ENCODE measurements around the gene PREX1.
"Not testable (repeated sequence)": the region's sequence is repeated elsewhere in the genome, so short reads cannot be mapped to it uniquely, and the experiment has no call there.

The PREX1 gene

GRCh38 chr20:48790473-48791003 lies 37.3 kb downstream of the PREX1 start:
- no peak for DNase-seq

DNA sequence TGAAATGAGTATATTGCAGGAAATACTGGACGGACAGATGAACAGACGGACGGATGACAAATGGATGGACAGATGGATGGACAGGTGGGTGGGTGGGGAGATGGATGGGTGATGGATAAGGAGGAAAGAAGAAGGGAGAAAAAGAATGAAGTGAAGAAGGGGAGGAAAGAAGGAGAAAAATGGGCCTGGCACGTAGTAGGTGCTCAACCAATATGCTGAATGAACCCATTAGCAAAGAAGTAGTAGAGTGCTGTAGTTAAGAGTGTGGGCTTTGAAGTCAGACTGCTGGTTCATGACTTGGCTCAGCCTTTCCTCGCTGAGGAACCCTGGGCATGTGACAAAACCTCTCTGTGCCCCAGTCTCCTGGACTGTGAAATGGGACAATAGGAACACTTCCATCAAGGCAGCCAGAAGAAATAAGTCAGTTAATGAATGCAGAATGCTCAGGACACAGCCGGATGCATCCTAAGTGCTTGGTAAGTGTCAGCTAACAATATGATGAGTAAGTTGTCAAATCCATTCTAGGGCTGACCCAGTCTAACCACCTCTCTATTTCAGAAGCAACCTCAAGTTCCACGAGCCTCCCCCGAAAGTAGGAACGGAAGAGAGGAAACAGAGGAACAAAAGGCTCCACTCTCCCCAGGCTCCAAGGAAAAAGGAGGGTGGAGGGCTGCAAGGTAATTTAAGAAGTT lies 37.9 kb downstream of the PREX1 start:
- no peak for DNase-seq

- DNase-seq = no peak
These were observed 38.6 kb downstream of the PREX1 start for GRCh38 chr20:48789185-48789668.

- no peak for DNase-seq
These were observed 39.2 kb downstream of the PREX1 start for GRCh38 chr20:48788486-48789072.

- DNase-seq = no peak
These were observed 39.9 kb downstream of the PREX1 start for GRCh38 chr20:48787861-48788375.

GRCh38 chr20:48786951-48787705 lies 40.7 kb downstream of the PREX1 start:
- DNase-seq = no peak

GRCh38 chr20:48785801-48786200 lies 42.0 kb downstream of the PREX1 start:
- no peak for DNase-seq

DNA sequence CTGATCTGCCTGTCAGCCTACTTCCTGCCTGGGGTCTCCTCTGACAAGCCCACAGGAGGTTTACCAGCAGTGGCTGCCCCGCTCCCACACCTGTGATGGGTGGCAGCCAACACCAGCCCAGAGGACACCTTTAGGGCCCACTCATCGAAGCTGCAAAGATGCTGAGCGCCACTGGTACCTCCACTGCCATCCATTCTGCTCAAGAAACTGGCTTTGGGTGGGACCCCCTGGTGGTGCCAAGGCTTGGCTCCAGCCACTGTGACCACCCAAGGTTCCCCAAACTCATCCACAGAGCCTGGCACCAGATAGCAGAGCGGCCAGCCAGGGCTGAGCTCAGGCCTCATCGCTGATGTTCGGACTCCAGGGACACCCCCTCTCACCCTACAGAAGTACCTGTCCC lies 42.5 kb downstream of the PREX1 start:
- no peak for DNase-seq

GRCh38 chr20:48784273-48784641 lies 43.5 kb downstream of the PREX1 start:
- DNase-seq = no peak

DNA sequence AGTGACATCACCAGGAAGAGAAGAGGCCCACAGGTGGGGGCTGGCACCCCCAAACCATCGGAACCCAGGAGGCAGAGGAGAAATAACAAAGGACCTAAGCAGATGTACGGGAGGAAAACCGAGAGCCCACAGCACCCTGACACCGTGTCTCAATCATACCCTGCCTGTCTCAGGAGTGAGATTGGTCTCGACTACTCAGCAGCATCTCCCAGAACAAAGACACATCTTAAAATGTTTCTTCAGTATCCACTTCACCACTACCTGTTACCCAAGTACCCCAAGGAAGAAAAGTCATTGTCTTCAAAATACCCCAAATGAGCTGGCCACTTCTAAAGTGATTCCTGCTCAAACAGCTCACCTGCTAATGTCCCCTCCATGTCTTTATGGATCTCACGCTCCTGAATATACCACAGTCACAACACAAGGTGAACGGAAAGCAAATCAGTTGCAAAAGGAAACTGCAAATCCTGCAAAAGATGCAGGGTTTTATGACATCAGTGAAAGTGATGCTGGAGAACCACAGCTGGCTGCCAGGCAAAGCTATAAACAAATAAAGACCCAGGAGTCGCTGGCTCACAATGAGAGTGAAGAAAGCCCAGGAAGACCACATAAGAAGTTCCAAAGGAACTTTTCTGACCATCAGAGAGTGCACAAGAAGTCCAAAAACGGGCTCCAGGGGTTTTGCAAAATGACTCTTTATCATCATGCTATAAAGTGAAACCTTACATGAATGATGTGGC lies 44.1 kb downstream of the PREX1 start:
- DNase-seq = no peak

DNA sequence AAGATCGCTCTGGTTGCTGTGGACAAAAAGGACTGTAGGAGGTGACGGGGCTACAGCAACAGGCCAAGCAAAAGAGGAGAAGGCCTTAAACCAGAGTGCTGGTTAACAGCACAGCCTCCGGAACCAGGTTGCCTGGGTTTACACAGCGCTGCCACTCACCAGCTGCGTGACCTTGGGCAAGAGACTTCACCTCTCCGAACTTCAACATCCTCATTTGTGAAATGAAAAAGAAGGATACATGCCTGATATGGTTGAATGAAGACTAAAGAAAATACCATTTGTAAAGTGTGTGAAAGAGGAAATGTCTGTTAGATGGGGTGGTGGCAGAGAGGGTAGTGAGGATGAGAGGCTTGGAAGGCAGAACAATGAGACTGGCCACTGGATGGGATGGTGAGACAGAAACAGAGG lies 44.9 kb downstream of the PREX1 start:
- DNase-seq = no peak

GRCh38 chr20:48782053-48782452 lies 45.7 kb downstream of the PREX1 start:
- DNase-seq = no peak

DNA sequence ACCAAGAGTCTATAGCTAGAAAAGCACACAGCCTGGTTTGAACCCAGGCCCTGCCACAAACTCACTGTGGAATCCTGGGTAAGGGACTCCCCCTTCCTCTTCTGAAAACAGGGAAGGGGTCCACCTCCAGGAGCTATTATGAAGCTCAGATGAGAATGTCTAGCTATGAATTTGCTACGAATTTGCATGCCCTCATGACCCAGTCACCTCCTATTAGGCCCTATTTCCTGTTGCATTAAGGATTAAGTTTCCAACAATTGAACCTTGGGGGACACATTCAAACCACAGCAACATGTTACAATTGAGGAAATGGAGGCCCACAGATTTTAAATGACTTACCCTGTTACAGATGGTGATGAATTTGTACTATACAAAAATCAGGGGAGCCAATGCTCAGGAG lies 46.2 kb downstream of the PREX1 start:
- no peak for DNase-seq

GRCh38 chr20:48779435-48779834 lies 48.4 kb downstream of the PREX1 start:
- DNase-seq = no peak

GRCh38 chr20:48777821-48778220 lies 50.0 kb downstream of the PREX1 start:
- no peak for DNase-seq

DNA sequence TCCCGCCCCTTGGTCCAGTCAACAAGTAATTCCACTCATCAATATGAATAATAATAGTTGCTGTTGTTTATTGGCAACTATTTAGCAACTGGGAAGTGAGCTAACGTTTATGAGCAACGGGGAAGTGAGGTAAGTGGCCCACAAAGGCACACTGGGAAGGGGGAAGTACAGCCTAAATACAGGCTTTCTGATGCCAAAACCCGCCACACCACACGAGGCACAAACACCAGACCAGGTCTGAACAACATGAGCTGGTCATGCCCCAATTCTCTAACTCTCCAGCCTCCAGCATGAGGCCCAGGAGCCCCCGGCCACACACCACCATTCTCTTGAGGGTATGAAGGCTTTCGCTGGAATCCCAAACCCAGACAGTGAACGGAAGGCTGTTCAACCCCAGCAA lies 50.8 kb downstream of the PREX1 start:
- no peak for DNase-seq

DNA sequence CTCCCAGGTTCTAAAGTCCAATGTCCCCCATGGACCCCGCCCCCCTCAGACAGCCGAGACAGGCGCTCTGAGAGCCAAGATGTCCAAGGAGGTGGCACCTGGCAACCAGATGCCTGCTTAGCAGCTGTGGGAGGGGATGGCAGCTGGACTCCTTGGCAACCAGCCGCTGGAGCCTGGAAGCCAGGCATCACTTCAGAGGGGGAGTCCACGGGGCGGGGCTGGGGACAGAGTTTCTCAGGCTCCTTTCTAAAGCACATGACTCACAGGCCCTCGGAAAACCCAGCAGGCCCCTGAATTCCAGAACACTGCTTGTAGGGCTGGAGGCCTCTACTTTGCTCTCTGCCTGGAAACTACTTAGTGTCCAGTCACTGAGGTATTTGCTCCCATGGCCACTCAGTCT lies 51.5 kb downstream of the PREX1 start:
- DNase-seq = no peak

- not testable (repeated sequence) for DNase-seq
These were observed 52.3 kb downstream of the PREX1 start for GRCh38 chr20:48775545-48775944.

- no peak for DNase-seq
These were observed 53.1 kb downstream of the PREX1 start for GRCh38 chr20:48774696-48775095.

- no peak for DNase-seq
These were observed 53.9 kb downstream of the PREX1 start for GRCh38 chr20:48773837-48774418.

DNA sequence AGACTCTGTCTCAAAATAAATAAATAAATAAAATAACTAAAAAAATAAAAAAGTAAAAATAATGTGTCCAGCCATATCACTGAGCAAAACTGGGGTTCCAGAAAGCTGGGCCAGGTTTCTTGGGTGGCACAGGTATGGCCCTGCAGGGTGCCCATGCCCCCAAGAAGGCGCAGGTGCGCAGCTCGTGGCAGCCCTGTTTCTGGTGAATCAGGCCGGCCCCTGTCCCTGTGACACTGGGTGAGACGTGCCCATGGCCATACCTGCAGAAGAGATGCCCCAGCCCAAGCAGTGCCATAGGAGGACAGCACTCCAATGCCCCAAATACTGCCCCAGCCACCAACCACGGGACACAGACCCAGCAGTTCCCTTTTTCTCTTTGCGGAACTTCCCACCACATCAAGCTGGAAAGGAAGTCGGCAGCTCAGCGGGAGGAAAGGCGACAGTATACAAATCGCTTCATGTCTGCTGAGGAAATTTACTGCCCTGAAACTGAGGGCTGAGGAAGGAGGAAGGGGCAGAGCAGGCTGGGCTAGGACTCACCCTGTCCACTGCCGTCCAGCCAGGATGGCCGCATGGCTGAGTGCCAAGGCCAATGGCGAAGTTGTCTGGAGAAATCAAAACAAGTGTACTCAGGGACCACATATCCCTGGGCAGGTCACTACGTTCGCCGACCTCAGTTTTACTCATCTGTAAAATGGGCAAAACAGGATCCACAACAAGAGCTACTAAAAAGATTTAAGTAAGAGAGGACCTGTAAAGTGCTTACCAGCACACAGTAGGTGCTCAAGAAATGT lies 55.4 kb downstream of the PREX1 start:
- DNase-seq = no peak

- DNase-seq = no peak
These were observed 56.3 kb downstream of the PREX1 start for GRCh38 chr20:48771542-48771941.
